GM12878 (cell line): ENCODE results near the gene PLAC8L1. TPM values are rescaled to one million over a fixed set of nuclear protein-coding genes. Genes with fewer than 3 reads are reported as not detected.

Experiments used
- ATAC-seq: fragments of 200-7000 bp; cut with Tn5 transposase; 3 replicates; pipeline ENCODE4 v1.9.1; 2020; ENCODE audit warnings: mild to moderate bottlenecking, moderate library complexity
- BruUV-seq: library from RNA; stranded (reverse); fragments of 400-500 nt; replicated peaks from 2 replicates; lab custom pipeline; 2021; lab: Mats Ljungman, UMichigan
- CTCF ChIA-PET: fragments of 300-600 bp; sonication (Branson Sonifier 250); formaldehyde crosslinking; extraction: SDS; loops from one replicate; lab custom pipeline; 2021; ENCODE audit warnings: inconsistent platforms; lab: Yijun Ruan, JAX
- POLR2A ChIA-PET: fragments of 350-600 bp; formaldehyde crosslinking; extraction: SDS; loops from one replicate; lab custom pipeline; 2021; ENCODE audit warnings: inconsistent platforms; lab: Charles Lee
- RAD21 ChIA-PET: fragments of 300-600 bp; sonication (Branson Sonifier 250); formaldehyde crosslinking; loops from one replicate; lab custom pipeline; 2023; ENCODE audit warnings: antibody characterized with exemption; ENCODE audit not compliant: unreplicated experiment; lab: Charles Lee
- SMC1A ChIA-PET: fragments of 300-600 bp; sonication (Branson Sonifier 250); formaldehyde crosslinking; loops from one replicate; lab custom pipeline; 2023; ENCODE audit not compliant: unreplicated experiment, uncharacterized antibody; lab: Charles Lee
- DNase-seq: peaks from one replicate; pipeline ENCODE4 v3.0.0-alpha.2; 2011; ENCODE audit warnings: low read depth, low spot score
- FAIRE-seq: peaks from 3 replicates; lab custom pipeline; 2011; peaks lifted over from hg19 to GRCh38; lab: Jason Lieb, UNC
- H2AFZ ChIP-seq: 2 replicates; pipeline ENCODE4 v1.6.0; 2011; ENCODE audit warnings: low read depth, low read length, control low read depth; ENCODE audit not compliant: control insufficient read depth
- H3K27ac ChIP-seq: 2 replicates; pipeline ENCODE4 v1.5.1; 2011; ENCODE audit warnings: control low read depth; ENCODE audit not compliant: control insufficient read depth, insufficient read depth
- H3K27me3 ChIP-seq, 2 experiments: replicated peaks in 1 of 2; 2 replicates each; pipeline versions ENCODE4 v1.6.0 to v1.6.1; 2011; ENCODE audit warnings: low read length in 1 of 2; ENCODE audit not compliant: control insufficient read depth in 2 of 2, insufficient read depth in 2 of 2
- H3K36me3 ChIP-seq, 2 experiments: 2 replicates each; pipeline ENCODE4 v1.5.1; 2011; ENCODE audit warnings: low read length in 1 of 2; ENCODE audit not compliant: control insufficient read depth in 2 of 2, insufficient read depth in 2 of 2
- H3K4me1 ChIP-seq: 2 replicates; pipeline ENCODE4 v1.6.1; 2011; ENCODE audit warnings: mild to moderate bottlenecking, low read length, moderate library complexity, mixed read lengths; ENCODE audit not compliant: control insufficient read depth, insufficient read depth
- H3K4me2 ChIP-seq: 2 replicates; pipeline ENCODE4 v1.6.0; 2011; ENCODE audit warnings: control low read depth; ENCODE audit not compliant: control insufficient read depth, insufficient read depth
- H3K4me3 ChIP-seq: fragments of 200-600 bp; sonication (generic); 2 replicates; pipeline ENCODE4 v1.5.1; 2016
- H3K79me2 ChIP-seq: 2 replicates; pipeline ENCODE4 v1.6.0; 2011; ENCODE audit warnings: low read length; ENCODE audit not compliant: control insufficient read depth, insufficient read depth
- H3K9ac ChIP-seq: 2 replicates; pipeline ENCODE4 v1.8.0; 2011; ENCODE audit warnings: low read length, control low read depth, mixed read lengths; ENCODE audit not compliant: control insufficient read depth, insufficient read depth
- H3K9me3 ChIP-seq: replicated peaks from 3 replicates; pipeline ENCODE4 v1.5.1; 2011; ENCODE audit warnings: mild to moderate bottlenecking, low read length; ENCODE audit not compliant: control insufficient read depth, insufficient read depth
- H4K20me1 ChIP-seq: 2 replicates; pipeline ENCODE4 v1.6.0; 2011; ENCODE audit not compliant: control insufficient read depth, insufficient read depth
- CHD2 ChIP-seq: IDR thresholded peaks from 2 replicates; pipeline ENCODE4 v1.6.1; 2011; ENCODE audit warnings: low read depth, low read length, improper control_type of control experiment, borderline replicate concordance
- CHD4 ChIP-seq: fragments of 200-600 bp; sonication (generic); IDR thresholded peaks from 2 replicates; pipeline ENCODE4 v1.6.1; 2016; ENCODE audit warnings: mild to moderate bottlenecking
- HDAC2 ChIP-seq: fragments of 200-600 bp; sonication (generic); IDR thresholded peaks from 2 replicates; pipeline ENCODE4 v1.6.1; 2017
- MXI1 ChIP-seq: fragments of 150-350 bp; IDR thresholded peaks from 2 replicates; pipeline ENCODE4 v1.6.1; 2011; ENCODE audit warnings: low read depth, mild to moderate bottlenecking, inconsistent platforms, low read length, improper control_type of control experiment
- NFYB ChIP-seq: IDR thresholded peaks from 2 replicates; pipeline ENCODE4 v1.6.1; 2011; ENCODE audit warnings: low read depth, mild to moderate bottlenecking, low read length, improper control_type of control experiment, moderate library complexity; ENCODE audit not compliant: insufficient read depth
- NKRF ChIP-seq: fragments of 450-650 bp; conservative IDR thresholded peaks from 2 replicates; pipeline ENCODE4 v1.6.1; 2017; ENCODE audit warnings: mild to moderate bottlenecking, moderate library complexity
- NR2C1 ChIP-seq: fragments of 450-650 bp; IDR thresholded peaks from 2 replicates; pipeline ENCODE4 v1.6.1; 2017; ENCODE audit warnings: antibody characterized with exemption, mild to moderate bottlenecking, moderate library complexity
- NR2F1 ChIP-seq: fragments of 450-650 bp; conservative IDR thresholded peaks from 2 replicates; pipeline ENCODE4 v1.6.1; 2017; ENCODE audit warnings: mild to moderate bottlenecking
- SREBF2 ChIP-seq: IDR thresholded peaks from 2 replicates; pipeline ENCODE4 v1.6.1; 2012; ENCODE audit warnings: mild to moderate bottlenecking, low read length
- TARDBP ChIP-seq: IDR thresholded peaks from 2 replicates; pipeline ENCODE4 v1.6.1; 2016; ENCODE audit warnings: borderline replicate concordance
- WGBS: methylation state at CpG from one replicate; pipeline ENCODE4 v1.1.6; 2016; ENCODE audit warnings: low lambda C conversion rate; ENCODE audit not compliant: insufficient replicate concordance, insufficient coverage; ENCODE audit errors: missing lambda C conversion rate; 5-methylcytosine and 5-hydroxymethylcytosine counted together
- in situ Hi-C: fragments of 300-500 bp; cut with MboI; formaldehyde crosslinking; loops from 9 replicates; pipeline ENCODE4 v1.14.3; 2018; ENCODE audit warnings: mixed read lengths
- intact Hi-C: fragments of 100-400 bp; cut with micrococcal nuclease; formaldehyde crosslinking; loops from one replicate; pipeline ENCODE4 v1.14.2; 2022; ENCODE audit not compliant: unreplicated experiment
- polyA plus RNA-seq, 11 experiments: library from polyadenylated mRNA; depleted of rRNA in 4 of 11; unstranded in 6 of 11; stranded (reverse) in 5 of 11; fragments of >200 nt; fragmentation: Nextera tagmentation in 4 of 11; fragmentation: Illumina TruSeq in 1 of 11; extraction: Ambion mirVana in 4 of 11; extraction: Trizol in 1 of 11; gene quantifications; 1 replicate in 1 of 11; 2 replicates in 10 of 11; pipeline versions ENCODE4 v1.2.1 to v1.2.3, GENCODE V29; 2011 to 2016; ENCODE audit warnings: inconsistent platforms in 2 of 11, missing spikeins in 2 of 11, low read depth in 1 of 11
- total RNA-seq, 4 experiments: library from RNA; depleted of rRNA in 3 of 4; stranded (reverse); fragments of >200 nt in 3 of 4; fragmentation: Illumina TruSeq in 1 of 4; extraction: Trizol in 1 of 4; gene quantifications; 2 replicates each; pipeline versions ENCODE4 v1.2.1 to v1.2.3, GENCODE V29; 2013 to 2021

The PLAC8L1 gene
- total and polyA plus RNA-seq, 10 of the 15 experiments (the other 5 are each of a cell fraction or from before 2014, with no cell fraction given): 0.17 to 0.39 (median 0.24) TPM; not detected in 4

DNA sequence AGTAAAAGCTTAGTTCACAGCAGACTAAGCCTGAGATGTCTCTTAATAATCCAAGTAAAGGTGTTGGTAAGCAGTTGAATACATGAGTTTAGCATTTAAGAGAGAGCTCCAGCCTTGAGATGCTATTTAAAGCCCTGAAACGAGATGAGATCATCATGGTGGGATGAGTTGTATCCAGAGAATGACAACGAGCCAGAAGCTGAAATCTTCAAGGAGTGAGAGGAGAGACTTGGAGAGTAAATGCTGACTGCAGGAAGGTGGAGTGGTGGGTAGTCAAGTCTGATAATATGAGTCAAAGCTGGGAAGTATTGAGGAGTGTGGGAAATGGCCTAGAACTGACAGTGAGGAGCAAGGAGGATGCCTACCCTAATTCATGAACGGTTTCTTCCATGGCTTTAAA lies 53.7 kb downstream of the PLAC8L1 start:
- Histone ChIP-seq H3K9me3 (no peaks in the 10 kb centered on the region), H3K27me3 (no peaks in the 10 kb centered on the region; a peak in 2 of 4 replicates), H4K20me1 (no peaks in the 10 kb centered on the region), H3K4me1 (no peaks in the 10 kb centered on the region), H3K4me3 (no peak overlapping the region), H2AFZ (no peak overlapping the region), H3K79me2 (no peaks in the 10 kb centered on the region), H3K36me3 (no peaks in the 10 kb centered on the region), H3K9ac (no peak overlapping the region), H3K27ac (no peak overlapping the region), H3K4me2 (no peak overlapping the region)
- 8% methylated on average over 3 of the region's 3 CpGs for WGBS
- intact Hi-C loops: loop anchor here (10.0 kb wide), 1 partner anchor 1847 kb away; no protein-coding TSS in a partner anchor
- no TSS peak for BruUV-seq
- POLR2A ChIA-PET: no interaction called here
- TF ChIP-seq SREBF2: no peak
- TF ChIP-seq NR2F1: no peak
- TF ChIP-seq NFYB: no peak
- TF ChIP-seq CHD4: no peak
- TF ChIP-seq CHD2: no peak
- no peak for TF ChIP-seq TARDBP
- no peak for TF ChIP-seq HDAC2
- TF ChIP-seq NR2C1: no peak
- no peak for TF ChIP-seq NKRF
- no peak for TF ChIP-seq MXI1
- in situ Hi-C loops: no loop called here
- DNase-seq (no peak), FAIRE-seq (no peak), ATAC-seq (no peak)
- CTCF ChIA-PET: interaction anchor here (0.6 to 0.7 kb wide), 2 partner anchors 78 to 105 kb away, joined by 3 read pairs; no protein-coding TSS in a partner anchor
- SMC1A ChIA-PET: interaction anchor here (1.4 kb wide), 1 partner anchor 79 kb away, joined by 3 read pairs; no protein-coding TSS in a partner anchor
- RAD21 ChIA-PET: no interaction called here
